SKM-1 treated with dmso at 0.1 percent for 144 hours (cell line): ENCODE results near the gene MRPL55.

Source experiments
- DNase-seq: peaks from one replicate; lab custom pipeline; 2025; ENCODE audit not compliant: unreplicated experiment; lab: John Stamatoyannopoulos, UW

MRPL55 gene

DNA sequence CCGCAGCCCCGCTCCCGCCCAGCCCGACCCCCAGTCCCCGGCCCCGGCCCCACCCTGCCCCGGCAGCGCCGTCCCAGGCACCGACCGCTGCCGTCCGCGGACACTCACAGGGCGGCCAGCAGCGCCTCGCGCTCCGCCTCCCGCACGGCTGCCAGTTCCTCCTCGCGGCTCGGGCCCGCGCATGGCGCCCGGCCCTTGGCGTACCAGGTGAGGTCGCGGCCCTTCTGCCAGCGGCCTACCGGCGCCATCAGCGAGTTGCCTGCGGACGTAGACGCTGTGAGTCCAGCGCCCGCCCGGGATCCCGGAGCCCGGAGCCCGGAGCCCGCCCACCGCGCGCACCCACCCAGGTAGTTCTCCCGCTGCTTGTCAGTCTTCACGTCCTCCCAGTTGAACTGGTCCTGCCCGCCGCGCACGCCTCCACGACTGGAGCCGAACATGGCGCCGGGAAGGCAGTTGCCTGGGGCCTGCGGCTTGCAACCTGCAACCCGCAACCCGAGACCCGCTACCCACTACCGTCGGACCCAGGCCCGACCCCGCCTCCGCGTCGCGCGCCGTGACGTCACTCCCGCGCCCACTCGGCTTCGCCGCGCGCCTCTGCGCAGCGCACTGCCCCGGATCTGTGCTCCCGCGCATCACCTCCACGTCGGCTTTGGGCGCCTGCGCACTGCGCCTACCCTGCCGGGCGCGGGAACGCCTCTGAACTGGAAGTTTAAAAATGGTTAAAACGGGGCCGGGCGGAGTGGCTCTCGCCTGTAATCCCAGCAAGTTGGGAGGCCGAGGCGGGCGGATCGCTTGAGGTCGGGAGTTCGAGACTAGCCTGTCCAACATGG is 6.1 kb downstream of the MRPL55 start, which contains the start of gene C1orf35:
C1orf35 (minus strand) TSS at position 535 of the 830 bp plus-strand sequence; CDS start at position 437, 98 bp downstream.
- peak; percentile 96 for DNase-seq

- no peak for DNase-seq
Observed at GRCh38 chr1:228101994-228102790, 6.9 kb downstream of the MRPL55 start.

GRCh38 chr1:228101614-228101993 is 7.5 kb downstream of the MRPL55 start:
- DNase-seq = no peak

DNA sequence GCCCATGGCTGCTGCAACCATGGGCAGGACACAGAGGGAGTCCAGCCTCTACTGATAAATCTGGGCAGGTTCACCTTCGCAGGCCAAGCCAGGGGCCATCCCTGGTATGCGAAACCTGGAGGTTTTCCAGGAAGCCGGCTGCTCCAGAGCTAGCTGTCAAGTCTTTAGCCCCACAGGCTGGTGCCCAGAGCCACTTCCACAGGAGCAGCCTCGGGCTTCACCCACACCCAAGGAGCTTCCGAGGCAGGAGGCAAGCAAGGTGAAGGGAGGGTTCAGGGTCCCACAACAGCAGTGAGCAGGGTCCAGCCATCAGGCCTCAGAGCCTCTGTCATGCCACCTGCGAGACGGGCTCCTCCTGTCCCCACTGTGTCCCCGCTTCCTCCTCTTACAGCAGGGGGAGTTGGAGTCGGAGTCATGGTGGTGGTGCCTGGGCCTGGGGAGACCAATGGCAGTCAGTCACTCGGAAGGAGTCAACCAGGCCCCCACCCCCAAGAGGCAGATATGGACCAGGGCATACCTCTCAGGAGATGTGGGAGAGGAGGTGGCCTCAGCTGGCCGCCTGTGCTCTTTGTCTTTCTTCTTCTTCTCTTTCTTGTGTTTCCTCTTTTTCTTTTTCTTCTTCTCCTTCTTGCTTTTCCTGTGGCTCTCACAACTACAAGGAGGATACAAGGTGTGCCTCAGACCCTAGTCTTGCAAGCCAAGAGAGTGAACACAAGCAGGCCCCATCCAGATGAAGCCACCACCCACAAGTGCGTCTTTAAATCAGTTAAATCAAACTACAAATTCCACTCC is 8.1 kb downstream of the MRPL55 start:
- no peak for DNase-seq

DNA sequence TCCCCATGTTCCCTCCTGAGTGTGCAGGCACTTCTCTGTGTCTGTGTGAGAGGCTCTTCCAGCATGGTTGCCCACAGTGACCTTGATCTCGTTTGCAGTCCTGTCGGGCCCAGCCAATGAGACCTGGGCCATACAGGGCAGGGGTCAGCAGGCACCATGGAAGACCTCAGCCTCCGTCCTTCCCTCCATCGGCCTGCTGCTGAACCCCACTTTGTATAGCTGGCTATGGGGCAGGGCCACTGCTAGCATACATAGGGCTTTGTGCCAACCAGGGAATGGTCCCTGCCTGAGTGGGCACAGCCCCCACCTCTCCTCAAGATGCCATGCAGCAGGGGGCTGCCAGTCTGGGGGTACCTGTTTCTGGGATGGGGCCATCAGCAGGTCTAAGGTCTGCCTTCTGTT is 9.8 kb downstream of the MRPL55 start:
- DNase-seq = no peak

GRCh38 chr1:228098323-228098931 is 10.7 kb downstream of the MRPL55 start:
- DNase-seq = no peak

- no peak for DNase-seq
Observed at GRCh38 chr1:228097333-228098081, 11.6 kb downstream of the MRPL55 start.

DNA sequence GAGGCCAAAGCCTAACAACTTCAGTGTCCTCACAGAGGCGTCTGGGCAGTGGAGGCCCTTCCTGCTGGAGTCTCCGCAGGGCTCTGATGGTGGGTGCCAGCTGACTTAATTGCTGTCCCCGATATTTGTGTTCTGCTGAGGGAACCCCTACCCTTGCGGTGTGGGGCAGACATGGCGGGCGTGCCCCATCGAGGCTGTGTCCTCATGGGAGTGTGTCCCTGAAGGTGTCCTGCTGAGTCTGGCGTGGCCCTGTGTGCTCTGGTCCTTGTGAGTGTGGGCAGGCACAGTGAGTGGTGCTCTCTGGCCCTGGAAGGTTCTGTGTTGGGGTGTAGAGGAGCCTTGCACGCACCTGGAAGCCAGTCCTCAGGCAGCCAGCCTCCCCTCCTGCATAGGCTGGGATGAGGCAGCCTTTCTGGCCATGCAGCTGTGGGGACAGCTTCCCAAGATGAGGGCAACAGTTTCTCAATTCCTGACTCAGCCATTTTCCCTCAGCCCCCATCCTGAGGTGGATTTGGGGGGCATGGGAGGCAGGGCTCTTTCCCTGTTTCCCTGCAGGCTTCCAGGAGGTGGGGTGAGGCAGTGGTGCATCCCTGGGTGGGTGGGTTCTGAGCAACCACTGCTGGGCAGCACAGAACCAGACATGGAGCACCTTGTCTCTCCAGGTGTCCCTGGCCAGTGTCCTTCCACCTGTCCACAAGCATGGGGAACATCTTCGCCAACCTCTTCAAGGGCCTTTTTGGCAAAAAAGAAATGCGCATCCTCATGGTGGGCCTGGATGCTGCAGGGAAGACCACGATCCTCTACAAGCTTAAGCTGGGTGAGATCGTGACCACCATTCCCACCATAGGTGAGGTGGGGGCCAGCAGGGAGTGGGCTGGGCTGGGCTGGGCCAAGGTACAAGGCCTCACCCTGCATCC is 12.4 kb downstream of the MRPL55 start:
- DNase-seq = no peak

DNA sequence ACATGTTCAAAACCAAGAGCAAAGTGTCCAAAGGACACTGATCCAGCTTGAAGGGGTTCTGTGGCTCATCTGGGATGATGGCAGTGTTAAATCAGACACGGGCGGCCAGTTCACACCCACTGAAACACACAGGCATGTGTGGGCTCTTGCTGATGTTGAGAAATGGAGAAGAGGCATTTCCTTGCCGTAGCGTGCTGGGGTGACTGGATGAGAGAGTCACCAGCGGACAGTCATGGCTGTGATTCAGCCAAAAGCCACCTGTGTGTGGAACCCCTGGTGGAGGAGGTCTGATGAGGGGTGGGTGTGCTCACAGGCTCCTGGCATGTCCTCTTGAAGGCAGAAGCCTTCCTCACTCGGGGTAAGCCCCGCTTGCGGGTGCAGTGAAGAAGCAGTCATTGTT is 13.2 kb downstream of the MRPL55 start:
- DNase-seq = no peak

- no peak for DNase-seq
Observed at GRCh38 chr1:228095161-228095560, 13.9 kb downstream of the MRPL55 start.

- no peak for DNase-seq
Observed at GRCh38 chr1:228094432-228095016, 14.6 kb downstream of the MRPL55 start.

GRCh38 chr1:228093050-228093906 is 15.8 kb downstream of the MRPL55 start:
- no peak for DNase-seq

- no peak for DNase-seq
Observed at GRCh38 chr1:228092342-228093049, 16.6 kb downstream of the MRPL55 start.

DNA sequence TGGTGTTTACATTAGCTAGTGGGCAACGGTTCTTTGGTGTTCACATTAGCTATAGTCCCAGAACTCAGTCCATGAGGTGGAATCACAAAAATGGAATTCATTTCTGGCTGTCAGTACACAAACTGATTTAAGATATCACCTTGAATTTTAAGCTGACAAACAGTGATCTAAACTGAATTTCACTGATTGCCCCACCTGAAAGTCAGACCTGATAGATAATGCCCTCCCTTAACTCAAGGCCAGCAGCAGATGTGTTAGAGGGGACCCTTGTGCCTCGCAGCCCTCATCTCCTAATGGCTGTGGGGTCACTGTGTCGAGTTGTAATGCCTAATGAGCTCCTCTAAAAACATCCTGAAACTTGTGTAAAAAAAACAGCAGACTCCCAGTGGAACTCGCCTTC is 18.0 kb downstream of the MRPL55 start:
- DNase-seq = no peak

DNA sequence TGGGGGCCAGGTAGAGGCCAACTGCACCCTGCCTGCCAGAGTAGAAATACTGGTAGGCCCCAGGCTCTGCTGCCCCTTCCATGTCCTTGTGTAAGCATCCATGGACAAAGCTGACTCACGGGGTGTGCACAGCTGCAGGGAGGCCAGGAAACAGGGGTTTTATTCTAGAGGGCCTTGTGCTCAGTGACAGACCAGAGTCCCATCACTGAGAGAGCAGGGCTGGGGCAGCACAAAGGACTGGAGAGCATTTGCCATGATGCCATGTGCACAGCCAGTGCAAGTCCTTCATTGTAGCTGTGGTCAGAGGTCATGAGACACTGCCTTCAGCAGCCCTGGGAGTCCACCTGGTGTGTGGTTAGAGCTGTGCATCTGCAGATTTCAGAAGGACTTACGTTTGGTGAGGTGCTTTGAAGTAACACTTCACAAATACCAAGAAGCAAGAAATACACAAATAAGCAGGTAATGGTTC is 18.5 kb downstream of the MRPL55 start:
- no peak for DNase-seq

DNA sequence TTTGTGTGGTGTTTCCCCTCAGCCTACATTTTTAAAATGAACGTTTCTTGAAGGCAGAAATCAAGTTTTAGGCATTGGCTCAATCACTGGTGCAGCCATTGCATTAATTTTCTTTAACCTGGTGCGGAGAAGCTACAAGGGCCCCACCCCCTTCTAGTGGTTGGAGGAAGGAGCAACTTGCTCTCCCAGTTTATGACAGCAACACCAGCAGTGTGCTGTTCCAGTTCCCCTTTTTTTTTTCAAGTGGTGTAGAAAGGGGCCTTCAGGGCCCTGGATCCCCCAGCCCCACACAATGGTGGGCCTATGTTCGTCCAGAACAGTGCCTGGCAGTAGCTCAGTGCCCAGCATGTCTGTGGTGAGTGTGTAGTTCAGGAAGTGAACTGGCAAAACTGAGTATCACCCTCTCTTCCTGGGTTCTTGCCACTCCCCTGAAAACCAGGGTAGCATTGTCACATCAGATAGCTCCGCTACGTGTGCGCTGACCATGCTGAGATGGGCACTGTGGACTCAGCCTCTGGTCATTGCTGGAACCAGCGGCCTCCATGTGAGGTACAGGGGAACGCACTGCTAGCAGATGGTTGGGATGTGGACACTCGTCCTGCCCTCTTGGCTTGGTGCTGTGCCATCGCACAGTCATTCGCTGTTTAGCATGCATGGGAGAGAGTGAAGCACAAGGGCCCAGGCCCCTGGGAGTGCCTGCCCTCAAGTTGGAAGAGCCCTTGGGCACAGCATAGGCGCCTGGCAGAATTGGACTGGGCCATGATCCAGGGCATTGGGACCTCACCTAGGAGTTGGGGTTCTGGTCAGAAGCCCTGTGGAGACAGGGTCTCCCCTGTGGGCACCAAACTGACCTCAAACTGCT is 19.3 kb downstream of the MRPL55 start:
- peak; percentile 78 for DNase-seq
